Left lung (tissue), 10 donors: ENCODE data around the gene ACP6. TPM values are rescaled to one million over a fixed set of nuclear protein-coding genes. Genes with fewer than 3 reads are reported as not detected.
A peak's percentile ranks its signal among the peaks of the same experiment; 100 is the strongest.

ENCODE experiments used
- ATAC-seq: fragments of 200-7000 bp; cut with Tn5 transposase; one replicate; pipeline ENCODE4 v1.9.1; 2020; ENCODE audit warnings: moderate library complexity
- DNase-seq, 4 donors: peaks; one replicate each; pipeline ENCODE4 v3.0.0-alpha.2; 2013 to 2020
- H3K27ac ChIP-seq, 2 donors: fragments of 200-600 bp; sonication (generic) in 1 of 2; one replicate each; pipeline versions ENCODE4 v1.5.0 to v1.8.0; 2020 to 2021
- H3K27me3 ChIP-seq, 2 donors: fragments of 200-600 bp; sonication (generic) in 1 of 2; one replicate each; pipeline versions ENCODE4 v1.5.0 to v1.8.0; 2020 to 2021
- H3K36me3 ChIP-seq, 2 donors: fragments of 200-600 bp; sonication (generic) in 1 of 2; one replicate each; pipeline versions ENCODE4 v1.5.0 to v1.8.0; 2020 to 2021
- H3K4me1 ChIP-seq, 2 donors: fragments of 200-600 bp; one replicate each; pipeline ENCODE4 v1.8.0; 2021
- H3K4me3 ChIP-seq, 2 donors: fragments of 200-600 bp; sonication (generic) in 1 of 2; one replicate each; pipeline versions ENCODE4 v1.5.0 to v1.8.0; 2020 to 2021; ENCODE audit warnings: mild to moderate bottlenecking in 1 of 2
- H3K9me3 ChIP-seq, 2 donors: fragments of 200-600 bp; sonication (generic) in 1 of 2; one replicate each; pipeline versions ENCODE4 v1.5.0 to v1.8.0; 2020 to 2021
- CTCF ChIP-seq, 2 donors: fragments of 200-600 bp; sonication (generic) in 1 of 2; IDR thresholded peaks; one replicate each; pipeline versions ENCODE4 v1.5.0 to v1.8.0; 2021; ENCODE audit warnings: antibody characterized with exemption in 2 of 2
- intact Hi-C, 2 donors: fragments of 100-400 bp; cut with DNase I; formaldehyde crosslinking; loops; one replicate each; pipeline versions ENCODE4 v1.11.2 to v1.14.2; 2022
- polyA plus RNA-seq, 6 donors: library from polyadenylated mRNA; unstranded; fragments of 120-200 nt; gene quantifications; one replicate each; pipeline ENCODE4 v1.2.1, GENCODE V29; 2013; ENCODE audit not compliant: insufficient read length in 6 of 6
- total RNA-seq, 2 donors: library from RNA; stranded (reverse); fragmentation: NEBNext Ultra II Directional; extraction: Animal tissue kit (Norgen Biotek cat#: 25700); gene quantifications; one replicate each; pipeline ENCODE4 v1.2.1, GENCODE V29; 2021
- donor health status: DM: no; HTN: yes; CAD: no.
- donor health status: DM: no; HTN: no; CAD: no.

The ACP6 gene
- total and polyA plus RNA-seq, 8 donors, result 14.1 to 25.2 (median 22.8) TPM

- DNase-seq (peak in 2 of 4 donors; percentile 57), ATAC-seq (peak; percentile 96)
- no peak for TF ChIP-seq CTCF (IDR thresholded peaks at IDR 0.05)
- H3K9me3 ChIP-seq, result no peaks in the 10 kb centered on the region
- H3K36me3 ChIP-seq, result peaks cover 0 to 27% of the 10 kb centered on the region in 2 donors
- H3K27ac ChIP-seq, result no peak overlapping the region
- H3K4me3 ChIP-seq, result no peak overlapping the region
- H3K4me1 ChIP-seq, result no peaks in the 10 kb centered on the region
- no peaks in the 10 kb centered on the region for H3K27me3 ChIP-seq
- intact Hi-C loops, result no loop called here
Measured at GRCh38 chr1:147608596-147608995, 61.7 kb downstream of the ACP6 start.

- no peak for ATAC-seq
- no peaks in the 10 kb centered on the region for H3K9me3 ChIP-seq
- H3K4me3 ChIP-seq, result no peak overlapping the region
- H3K36me3 ChIP-seq, result peaks cover 0 to 4% of the 10 kb centered on the region in 2 donors
- peaks cover 4 to 5% of the 10 kb centered on the region in 2 donors for H3K4me1 ChIP-seq
- no peak overlapping the region for H3K27ac ChIP-seq
- TF ChIP-seq CTCF (IDR thresholded peaks at IDR 0.05), result no peak
- no peak for DNase-seq
- intact Hi-C loops, result no loop called here
- no peaks in the 10 kb centered on the region for H3K27me3 ChIP-seq
Measured at GRCh38 chr1:147605591-147605990, 64.7 kb downstream of the ACP6 start.

- Histone ChIP-seq H3K27me3 (peaks cover 0 to 7% of the 10 kb centered on the region in 2 donors), H3K27ac (no peak overlapping the region), H3K36me3 (peaks cover 0 to 4% of the 10 kb centered on the region in 2 donors), H3K9me3 (no peaks in the 10 kb centered on the region), H3K4me3 (no peak overlapping the region), H3K4me1 (peaks cover 7 to 9% of the 10 kb centered on the region in 2 donors)
- TF ChIP-seq CTCF (IDR thresholded peaks at IDR 0.05), result no peak
- ATAC-seq, result no peak
- intact Hi-C loops, result no loop called here
- no peak for DNase-seq
Measured at GRCh38 chr1:147603986-147604385, 66.3 kb downstream of the ACP6 start.

DNA sequence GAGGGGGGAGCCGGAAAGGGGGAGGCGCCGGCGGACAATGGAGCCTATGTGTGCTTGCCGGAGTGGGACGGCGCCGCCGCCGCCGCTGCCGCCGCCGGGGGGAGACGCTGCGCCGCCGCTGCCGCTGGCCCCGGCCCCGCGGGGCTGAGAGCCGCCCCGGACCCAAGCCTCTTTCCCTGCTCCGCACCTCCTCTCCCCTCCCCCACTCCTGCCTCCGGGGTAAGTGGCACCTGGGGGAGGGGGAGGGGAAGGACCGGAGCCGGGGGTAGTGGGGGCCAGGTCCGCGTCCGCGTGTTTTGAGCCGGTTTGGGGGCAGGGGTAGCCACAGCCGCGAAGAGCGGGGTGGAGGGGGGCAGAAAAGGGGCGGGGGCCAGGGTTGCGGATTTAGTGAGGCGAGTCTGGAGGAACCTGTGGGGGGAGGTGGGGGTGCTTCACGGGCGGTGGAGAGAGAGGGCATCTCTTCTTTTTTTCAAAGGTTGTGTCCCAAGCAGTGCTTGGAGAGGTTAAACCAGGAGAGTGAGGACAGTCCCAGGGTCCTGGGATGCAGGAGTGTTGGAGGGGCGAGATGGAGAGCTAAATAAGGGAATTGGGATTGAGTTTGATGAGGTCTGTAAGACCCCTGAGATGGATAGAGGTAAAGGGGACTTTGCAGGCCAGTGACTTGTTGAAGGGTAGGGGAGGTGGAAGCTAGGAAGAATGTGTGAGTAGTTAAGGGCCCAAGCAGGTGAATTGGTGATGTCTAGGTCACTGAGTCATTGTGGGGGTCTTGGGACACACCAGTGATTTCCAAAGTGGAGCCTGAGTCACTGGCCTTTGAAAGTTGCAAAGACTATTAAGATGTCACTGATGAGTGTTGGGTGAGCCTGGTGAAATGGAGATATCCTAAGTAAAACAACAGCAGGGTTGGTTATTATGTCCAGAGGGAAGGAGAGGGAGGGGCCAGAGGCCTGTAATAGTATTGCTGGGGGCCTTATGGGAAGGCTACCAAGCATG lies 69.9 kb downstream of the ACP6 start:
- Histone ChIP-seq H3K27me3 (peaks cover 0 to 27% of the 10 kb centered on the region in 2 donors), H3K9me3 (no peaks in the 10 kb centered on the region), H3K4me1 (peaks cover 7 to 16% of the 10 kb centered on the region in 2 donors), H3K4me3 (peak overlapping the region; percentile 40 to 70), H3K27ac (peak overlapping the region; percentile 30 to 80), H3K36me3 (peaks cover 0 to 3% of the 10 kb centered on the region in 2 donors)
- intact Hi-C loops, result no loop called here
- no peak for DNase-seq
- no peak for ATAC-seq
- TF ChIP-seq CTCF (IDR thresholded peaks at IDR 0.05), result no peak
